Stimulated activated CD4-positive, alpha-beta T cell treated with anti-CD3 and anti-CD28 coated beads, Interleukin-4, amount 100 ng/mL, for 48 hours (primary cell): ENCODE measurements around the gene PLPPR4.
"Not testable (repeated sequence)": the region's sequence is repeated elsewhere in the genome, so short reads cannot be mapped to it uniquely, and the experiment has no call there.

ENCODE experiments used
- DNase-seq, 2 donors: peaks; one replicate each; pipeline ENCODE4 v3.0.0-alpha.2; 2020; ENCODE audit warnings: low read depth in 2 of 2

Gene PLPPR4, protein sequence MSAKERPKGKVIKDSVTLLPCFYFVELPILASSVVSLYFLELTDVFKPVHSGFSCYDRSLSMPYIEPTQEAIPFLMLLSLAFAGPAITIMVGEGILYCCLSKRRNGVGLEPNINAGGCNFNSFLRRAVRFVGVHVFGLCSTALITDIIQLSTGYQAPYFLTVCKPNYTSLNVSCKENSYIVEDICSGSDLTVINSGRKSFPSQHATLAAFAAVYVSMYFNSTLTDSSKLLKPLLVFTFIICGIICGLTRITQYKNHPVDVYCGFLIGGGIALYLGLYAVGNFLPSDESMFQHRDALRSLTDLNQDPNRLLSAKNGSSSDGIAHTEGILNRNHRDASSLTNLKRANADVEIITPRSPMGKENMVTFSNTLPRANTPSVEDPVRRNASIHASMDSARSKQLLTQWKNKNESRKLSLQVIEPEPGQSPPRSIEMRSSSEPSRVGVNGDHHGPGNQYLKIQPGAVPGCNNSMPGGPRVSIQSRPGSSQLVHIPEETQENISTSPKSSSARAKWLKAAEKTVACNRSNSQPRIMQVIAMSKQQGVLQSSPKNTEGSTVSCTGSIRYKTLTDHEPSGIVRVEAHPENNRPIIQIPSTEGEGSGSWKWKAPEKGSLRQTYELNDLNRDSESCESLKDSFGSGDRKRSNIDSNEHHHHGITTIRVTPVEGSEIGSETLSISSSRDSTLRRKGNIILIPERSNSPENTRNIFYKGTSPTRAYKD

DNA sequence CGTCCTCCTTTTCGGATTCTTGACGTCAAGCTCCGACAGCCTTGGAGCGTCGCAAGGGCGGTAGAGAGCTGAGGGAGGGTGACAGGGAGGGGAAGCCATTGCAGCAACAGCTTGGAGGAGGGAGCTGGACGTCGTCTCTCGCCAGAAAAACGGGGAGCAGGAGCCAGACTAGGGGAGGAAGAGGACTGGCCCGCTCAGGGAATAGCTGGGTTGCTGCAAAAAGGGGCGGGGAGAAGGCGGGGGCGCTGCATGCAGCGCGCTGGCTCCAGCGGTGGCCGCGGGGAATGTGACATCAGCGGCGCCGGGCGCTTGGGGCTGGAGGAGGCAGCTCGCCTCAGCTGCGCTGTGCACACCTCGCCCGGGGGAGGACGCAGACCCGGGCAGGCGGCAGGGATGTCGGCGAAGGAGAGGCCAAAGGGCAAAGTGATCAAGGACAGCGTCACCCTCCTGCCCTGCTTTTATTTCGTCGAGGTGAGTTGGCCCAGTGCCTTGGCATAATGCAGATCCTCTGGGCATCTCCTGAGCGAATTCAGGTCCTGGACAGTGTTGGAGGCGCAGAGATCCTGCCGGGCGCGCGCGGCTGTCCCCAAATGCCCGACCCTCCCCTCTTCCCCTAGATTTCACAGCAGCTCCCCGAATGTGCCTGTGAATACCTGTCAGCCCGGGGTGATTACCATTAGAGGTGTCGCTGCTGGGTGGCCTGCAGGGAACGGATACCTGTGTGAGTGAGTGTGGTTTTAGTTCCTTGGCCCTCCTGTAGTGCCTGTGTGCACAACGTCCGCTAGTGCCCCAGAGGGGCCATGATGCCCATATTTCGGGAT, at the start of gene PLPPR4:
Gene PLPPR4 (plus strand): TSS at position 292 of the 821 bp plus-strand sequence. CDS start 102 bp downstream, at position 394.
- DNase-seq, result peak in 1 of 2 donors; percentile 6

DNA sequence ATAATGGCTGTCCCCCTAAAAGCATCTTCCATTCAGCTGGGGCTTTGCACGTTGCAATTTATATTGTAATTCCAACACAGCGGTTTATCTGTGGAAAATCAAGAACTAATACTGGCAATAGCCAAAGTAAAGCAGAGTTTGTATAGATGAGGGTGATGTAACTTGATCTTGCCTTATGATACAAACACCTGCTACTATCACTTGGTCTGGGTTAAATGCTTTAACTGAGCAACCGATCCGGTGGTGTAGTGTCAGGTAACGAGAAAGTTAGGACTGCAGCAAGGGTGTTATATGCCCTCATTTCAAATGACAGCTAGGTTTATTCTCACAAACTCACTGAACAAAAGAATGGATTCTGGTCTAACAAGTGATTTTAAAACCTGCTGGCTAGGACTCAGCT, 47.3 kb upstream of the PLPPR4 start:
- no peak for DNase-seq

DNA sequence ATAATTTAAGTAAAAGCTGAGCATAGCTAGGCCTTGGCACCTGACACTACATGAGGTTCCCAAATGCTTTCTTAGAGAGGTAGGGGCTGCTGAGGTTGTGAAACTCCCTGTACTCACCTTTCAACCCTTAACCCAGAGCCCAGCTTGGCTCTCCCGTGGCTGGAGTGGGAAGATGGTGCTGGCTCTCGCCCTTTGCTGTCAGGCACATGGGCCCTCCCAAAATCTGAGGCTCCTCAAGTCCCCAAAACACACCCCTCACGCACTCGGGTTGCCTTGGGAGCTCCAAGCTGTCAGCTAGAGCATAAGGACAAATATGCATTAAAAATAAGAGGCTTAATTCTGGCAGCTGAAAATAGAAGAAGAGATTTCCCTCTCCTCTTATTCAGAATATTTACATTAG, 46.7 kb upstream of the PLPPR4 start:
- no peak for DNase-seq

GRCh38 chr1:99218572-99218971, 45.7 kb upstream of the PLPPR4 start:
- DNase-seq, result no peak

DNA sequence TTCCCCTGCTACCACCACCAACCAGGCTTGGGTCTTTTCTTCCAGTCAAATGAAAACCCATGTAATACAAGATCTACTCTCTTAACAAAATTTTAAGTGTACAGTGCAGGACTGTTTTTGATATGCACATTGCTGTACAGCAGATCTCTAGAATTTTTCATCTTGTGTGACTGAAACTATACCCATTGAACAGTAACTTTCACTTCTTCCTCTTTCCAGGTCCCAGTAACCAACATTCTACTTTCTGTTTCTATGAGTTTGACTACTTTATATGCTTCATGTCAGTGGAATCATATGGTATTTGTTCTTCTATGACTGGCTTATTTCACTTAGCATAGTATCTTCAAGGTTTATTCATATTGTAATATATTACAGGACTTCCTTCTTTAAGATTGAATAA, 45.3 kb upstream of the PLPPR4 start:
- DNase-seq, result no peak

DNA sequence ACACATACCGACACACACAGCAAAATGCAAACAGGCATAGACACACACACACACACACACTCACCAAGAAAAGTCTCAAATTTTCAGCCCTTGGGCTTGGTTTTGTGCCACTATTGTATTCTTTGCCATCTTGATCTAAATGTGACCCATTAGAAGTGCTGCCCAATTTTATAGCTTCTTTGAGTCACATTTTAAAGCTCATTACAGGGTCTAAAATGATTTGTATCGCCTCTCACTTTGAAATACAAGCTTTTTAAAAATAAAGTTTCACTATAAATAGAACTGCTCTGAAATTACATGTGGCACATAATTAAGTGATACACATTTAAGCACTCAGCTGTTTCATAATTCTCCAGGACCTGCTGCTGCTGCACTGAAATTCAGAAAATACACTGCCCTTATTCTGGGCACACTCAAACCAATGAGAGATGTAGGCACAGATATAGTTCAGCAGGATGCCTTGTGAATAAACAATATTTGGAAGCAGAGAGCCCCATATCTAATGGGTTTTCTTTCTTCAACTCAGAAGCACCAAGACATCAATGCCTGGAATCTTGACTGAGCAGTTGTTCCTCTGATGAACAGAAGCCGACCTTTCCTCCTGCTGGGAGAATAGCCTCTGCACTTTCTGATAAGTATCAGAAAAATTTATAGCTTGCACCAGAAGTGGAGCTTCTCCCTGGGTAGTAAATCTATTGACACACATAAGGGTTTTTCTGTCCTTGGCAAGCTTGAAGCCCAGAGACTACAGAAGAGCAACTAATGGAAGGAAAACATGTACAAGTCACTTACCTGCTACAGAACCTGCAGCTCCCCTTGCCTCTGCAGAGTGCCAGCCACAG, 37.0 kb upstream of the PLPPR4 start:
- DNase-seq, result no peak

- DNase-seq, result no peak
Measured at GRCh38 chr1:99228153-99228552, 36.1 kb upstream of the PLPPR4 start.

GRCh38 chr1:99229122-99229521, 35.2 kb upstream of the PLPPR4 start:
- DNase-seq, result no peak

GRCh38 chr1:99230695-99231094, 33.6 kb upstream of the PLPPR4 start:
- DNase-seq, result no peak

DNA sequence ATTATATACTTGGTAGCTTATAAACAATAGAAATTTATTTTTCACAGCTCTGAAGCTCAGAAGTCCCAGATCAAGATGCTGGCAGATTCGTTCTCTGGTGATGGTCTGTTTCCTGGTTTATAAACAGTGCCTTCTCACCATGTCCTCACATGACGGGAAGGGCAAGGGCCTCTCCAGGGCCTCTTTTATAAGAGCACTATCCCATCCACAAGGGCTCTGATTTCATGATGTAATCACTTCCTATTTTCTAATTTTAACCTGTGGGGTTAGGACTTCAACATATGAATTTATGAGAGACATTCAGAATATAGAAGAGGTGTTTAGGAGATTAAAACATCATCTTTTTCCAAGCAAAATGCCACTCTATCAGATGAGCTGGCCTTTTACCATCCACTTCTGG, 32.1 kb upstream of the PLPPR4 start:
- DNase-seq, result no peak

GRCh38 chr1:99233446-99233845, 30.8 kb upstream of the PLPPR4 start:
- DNase-seq, result no peak

GRCh38 chr1:99236756-99237155, 27.5 kb upstream of the PLPPR4 start:
- DNase-seq, result no peak

GRCh38 chr1:99239690-99240089, 24.6 kb upstream of the PLPPR4 start:
- no peak for DNase-seq

GRCh38 chr1:99240621-99241020, 23.7 kb upstream of the PLPPR4 start:
- DNase-seq, result no peak

DNA sequence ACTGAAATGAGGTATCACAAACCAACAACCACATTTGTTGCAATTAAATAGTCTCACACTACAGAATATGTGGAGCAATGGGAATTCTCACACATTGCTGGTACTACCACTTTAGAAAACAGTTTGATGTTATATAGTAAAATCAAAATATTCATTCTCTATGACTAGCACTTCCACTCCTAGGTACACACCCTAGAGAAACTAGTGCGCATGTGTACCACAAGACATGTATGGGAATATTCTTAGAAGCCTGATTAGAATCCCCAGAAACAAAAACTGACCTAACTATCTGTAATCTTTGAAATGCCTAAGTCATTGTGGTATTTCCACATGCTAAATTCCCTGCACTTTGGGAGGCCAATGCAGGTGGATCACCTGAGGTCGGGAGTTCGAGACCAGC, 18.1 kb upstream of the PLPPR4 start:
- no peak for DNase-seq

GRCh38 chr1:99247199-99247598, 17.1 kb upstream of the PLPPR4 start:
- no peak for DNase-seq

DNA sequence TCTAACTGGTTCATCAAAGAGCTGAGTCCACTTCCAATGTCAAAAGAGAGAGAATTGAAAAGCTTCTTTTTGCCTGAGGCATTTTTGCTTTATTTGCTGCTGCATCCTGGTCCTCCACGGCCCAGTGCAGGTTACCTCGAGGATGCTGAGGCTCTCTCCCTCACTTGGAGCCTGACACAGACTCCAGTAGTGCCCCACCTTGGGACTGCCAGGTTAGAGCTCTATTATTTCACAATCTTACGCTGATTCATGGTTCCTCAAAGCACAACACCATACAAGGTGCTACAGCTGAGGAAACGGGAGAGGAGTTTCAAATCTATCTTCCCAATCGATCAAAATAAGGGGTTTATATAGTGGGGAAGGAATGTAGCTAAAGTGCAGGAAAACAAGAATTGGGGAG, 13.6 kb upstream of the PLPPR4 start:
- DNase-seq, result no peak

DNA sequence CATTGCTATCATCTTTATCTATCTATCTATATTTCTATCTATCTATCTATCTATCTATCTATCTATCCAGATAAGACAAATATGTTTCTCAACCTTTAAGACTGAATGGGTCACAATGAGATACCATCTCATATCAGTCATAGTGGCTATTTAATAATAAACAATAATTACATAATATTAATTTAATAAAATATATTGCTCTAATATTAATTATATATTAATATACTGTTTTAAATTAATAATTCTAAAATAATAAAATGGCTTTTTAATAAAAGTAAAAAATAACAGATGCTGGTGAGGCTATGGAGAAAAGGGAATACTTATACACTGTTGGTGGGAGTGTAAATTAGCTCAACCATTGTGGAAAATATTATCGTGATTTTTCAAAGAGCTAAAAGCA, 13.0 kb upstream of the PLPPR4 start:
- no peak for DNase-seq

DNA sequence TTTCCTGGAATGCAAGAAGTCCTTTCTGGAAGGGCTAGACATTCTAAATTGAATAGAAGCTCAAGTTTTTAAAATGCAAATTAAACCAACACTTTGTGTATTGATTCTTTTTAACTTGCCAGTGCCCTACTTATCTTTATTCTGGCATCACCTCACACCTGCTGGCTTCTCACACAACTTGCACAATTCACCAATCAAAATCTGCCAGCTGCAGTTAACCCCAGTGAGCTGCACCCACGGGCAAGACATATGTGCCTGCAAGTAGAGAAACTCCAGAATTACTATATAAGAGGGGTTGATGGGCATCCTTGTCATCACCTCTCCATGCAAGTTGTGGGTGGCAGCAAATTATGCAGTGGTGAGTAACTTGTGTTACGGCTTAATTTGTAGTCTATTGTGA, 11.7 kb upstream of the PLPPR4 start:
- DNase-seq, result no peak

GRCh38 chr1:99260402-99260801, 3.9 kb upstream of the PLPPR4 start:
- not testable (repeated sequence) for DNase-seq

DNA sequence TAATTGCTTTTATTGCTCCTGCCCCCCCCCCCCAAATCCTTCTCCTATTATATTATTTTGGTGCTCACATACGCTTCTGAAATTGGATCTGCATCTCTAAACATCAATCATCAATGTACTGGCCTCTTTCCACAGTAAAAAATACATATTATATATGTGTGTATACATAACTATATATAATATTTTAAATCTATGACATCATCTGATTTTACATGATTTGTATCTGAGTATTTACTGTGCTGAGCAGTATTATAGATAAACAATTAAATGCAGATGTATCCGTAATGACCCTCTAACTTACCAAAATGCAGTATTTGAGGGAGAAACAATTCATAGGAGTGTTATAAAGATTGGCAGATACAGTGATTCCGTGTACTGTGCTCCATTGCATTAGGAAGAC, 832 bp downstream of the PLPPR4 start:
- DNase-seq, result no peak
